HG02943 (cell line): Measurements from ENCODE around the gene VPS45.

ENCODE experiments used
- ATAC-seq: cut with Tn5 transposase; IDR thresholded peaks from one replicate; pipeline ENCODE4 v1.9.1; 2021; ENCODE audit warnings: mild to moderate bottlenecking, low read depth, moderate library complexity; ENCODE audit not compliant: unreplicated experiment

Gene VPS45

DNA sequence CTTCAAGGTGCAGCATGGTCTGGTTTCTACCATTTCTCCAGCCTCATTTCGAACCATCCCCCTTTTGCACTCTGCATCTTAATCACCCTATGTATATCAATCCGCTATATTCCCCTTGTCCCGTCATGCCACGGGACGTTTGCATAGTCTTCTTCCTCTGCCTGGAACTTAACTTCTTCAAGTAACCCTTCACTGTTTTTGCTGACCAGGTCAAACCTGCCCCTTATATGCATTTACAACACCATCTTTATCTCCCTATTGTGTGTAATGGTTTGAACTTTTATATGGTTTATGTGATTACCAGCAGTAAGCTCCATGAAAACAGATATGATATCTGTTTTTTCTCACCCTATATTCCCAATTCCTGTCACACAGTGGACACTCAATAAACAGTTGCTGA is 2.3 kb downstream of the VPS45 start:
- ATAC-seq = no peak

DNA sequence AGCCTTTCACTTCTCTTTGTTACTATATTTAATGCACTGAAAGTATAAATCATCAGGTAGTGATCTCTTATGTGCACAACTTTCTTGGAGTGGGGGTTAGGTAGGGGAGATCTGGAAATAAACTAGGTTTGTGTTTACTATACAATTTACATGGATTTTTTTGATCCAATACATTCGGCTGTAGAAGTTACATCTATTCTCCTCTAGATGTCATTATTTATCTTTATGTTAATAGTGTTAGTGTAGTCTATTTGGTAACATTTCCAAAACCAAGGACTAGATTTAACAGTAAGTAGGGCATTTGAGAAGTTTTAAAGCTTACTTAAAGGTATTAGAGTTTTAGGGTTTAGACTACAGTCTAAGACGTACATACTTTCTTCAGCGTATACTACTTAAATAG is 5.4 kb downstream of the VPS45 start:
- no peak for ATAC-seq

DNA sequence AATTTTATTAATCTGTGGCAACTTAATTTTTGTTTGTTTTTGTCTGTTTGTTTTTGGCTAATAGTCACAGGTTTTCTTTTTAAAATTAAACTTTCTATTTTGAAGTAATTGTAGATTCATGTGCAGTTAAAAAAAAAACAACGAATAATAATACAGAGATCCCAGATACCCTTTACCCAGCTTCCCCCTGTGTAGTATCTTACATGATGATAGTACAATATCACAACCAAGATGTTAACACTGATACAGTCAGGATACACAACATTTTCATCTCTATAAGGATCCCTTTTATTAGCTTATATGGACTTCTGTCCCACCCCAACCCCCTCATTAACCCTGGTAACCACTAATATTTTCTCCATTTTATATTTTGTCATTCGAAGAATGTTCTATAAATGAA is 5.9 kb downstream of the VPS45 start:
- no peak for ATAC-seq

DNA sequence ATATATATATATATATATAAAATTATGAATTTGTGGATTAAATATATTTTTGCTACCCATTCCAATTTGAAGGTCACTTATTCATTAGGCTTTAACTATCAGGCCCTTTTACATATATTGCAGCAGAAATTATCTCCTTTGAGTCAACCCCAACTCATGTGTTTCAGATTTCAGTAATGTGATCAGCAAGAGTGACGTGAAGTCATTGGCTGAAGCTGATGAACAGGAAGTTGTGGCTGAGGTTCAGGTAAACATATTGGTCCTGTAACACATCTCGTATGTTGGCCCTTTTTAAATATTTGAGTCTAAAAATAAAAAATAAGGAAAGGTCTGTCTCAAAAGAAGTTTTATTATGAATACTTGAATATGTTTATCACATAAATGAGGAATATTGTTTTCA is 8.5 kb downstream of the VPS45 start:
- no peak for ATAC-seq

DNA sequence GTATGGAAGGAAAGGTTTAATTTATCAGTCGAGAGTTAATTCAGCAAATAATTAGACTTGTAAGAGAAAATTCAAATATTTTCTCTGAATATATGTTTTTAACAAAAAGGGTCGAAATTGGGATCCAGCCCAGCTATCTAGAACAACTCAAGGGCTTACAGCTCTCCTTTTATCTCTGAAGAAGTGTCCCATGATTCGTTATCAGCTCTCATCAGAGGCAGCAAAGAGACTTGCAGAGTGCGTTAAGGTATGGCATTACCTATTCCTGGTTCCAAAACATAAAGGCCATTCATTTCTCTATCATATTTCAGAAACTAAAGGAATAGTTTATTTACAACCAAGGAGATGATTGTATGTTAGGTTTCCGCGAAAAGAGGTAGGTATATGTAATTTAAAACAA is 9.4 kb downstream of the VPS45 start:
- ATAC-seq = no peak

DNA sequence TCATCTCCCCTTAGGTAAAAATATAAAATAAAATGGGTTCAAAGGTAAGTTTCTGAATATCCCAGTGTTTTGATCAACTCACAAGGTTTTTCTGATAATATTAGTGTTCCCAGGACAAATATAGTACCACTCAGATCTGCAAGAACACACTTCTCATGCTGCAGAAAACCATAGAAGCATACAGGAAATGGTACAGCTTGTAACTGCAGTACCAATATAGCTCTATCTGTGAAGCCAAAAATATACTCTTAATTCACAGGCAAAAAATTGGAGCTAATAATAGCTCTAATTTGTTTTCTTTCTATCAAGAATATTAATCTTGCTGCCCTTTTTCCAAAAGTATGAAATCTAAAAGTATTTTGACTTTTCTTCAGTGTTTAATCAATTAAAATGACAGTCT is 13.2 kb downstream of the VPS45 start:
- ATAC-seq = no peak

DNA sequence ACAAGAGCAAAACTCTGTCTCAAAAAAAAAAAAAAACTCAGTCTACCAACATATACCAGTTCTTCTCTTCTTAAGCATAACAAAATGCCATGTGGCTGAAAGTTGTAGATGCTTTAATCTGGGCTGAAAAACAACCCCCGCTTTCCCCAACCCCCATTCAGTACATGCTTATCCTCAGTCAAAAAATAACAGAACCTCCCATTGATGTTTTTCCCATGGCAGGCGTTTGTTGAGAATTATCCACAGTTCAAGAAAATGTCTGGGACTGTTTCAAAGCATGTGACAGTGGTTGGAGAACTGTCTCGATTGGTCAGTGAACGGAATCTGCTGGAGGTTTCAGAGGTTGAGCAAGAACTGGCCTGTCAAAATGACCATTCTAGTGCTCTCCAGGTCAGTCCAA is 14.9 kb downstream of the VPS45 start:
- no peak for ATAC-seq

DNA sequence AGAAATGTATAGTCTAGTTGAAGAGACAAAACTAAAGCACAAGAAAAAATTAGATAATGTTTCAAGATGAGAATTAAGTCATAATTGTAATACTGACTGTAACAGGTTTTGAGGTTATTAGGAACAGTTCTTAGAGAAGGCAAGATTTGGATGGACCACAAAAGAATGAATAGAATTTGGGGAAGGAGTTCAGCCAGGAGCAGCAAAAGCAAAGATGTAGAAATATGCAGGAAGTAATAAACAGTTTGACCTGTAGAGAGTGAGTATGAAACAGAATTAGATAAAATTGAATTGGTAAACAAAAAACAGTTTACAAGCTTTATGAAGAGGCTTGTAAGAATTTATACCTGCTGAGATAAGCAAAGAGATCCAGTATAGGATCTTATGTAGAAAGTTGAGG is 16.3 kb downstream of the VPS45 start:
- ATAC-seq = no peak

DNA sequence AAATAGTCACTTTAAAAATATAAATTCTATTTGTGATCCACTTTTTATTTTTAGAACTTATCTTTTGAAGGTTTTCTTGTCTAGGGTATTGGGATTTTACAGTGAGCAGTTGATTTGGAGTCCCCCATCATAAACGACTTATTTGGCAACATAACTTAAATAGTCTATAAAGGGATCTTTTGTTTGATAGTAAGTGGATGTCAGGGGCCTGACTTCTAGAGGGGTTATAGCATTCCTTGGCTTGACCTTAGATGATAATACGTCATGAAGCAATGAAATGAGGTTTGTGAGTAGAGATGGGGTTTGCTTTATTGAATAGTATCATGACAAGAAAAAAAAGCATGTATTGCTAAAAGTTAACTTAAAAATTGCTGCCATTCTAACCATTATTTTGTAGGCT is 17.8 kb downstream of the VPS45 start:
- ATAC-seq = no peak

DNA sequence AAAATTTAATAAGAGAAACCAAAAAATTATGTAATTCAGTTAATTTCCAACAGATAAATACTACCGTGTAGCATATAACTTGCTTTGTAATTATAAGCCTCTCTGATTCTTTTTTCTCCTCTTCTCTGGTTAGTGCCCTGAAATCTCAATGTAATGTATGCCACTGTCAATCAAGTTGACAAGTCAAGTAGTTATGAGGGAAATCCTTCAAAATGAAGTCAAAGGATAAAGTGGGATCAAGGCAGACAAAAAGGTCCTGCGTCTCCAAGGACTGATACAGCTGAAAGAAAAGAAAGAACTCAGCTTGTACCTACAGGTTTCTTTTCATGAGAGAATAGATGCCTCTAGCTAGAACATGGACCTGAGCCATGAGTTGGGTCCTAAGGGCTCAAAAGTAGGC is 19.8 kb downstream of the VPS45 start:
- ATAC-seq = no peak

DNA sequence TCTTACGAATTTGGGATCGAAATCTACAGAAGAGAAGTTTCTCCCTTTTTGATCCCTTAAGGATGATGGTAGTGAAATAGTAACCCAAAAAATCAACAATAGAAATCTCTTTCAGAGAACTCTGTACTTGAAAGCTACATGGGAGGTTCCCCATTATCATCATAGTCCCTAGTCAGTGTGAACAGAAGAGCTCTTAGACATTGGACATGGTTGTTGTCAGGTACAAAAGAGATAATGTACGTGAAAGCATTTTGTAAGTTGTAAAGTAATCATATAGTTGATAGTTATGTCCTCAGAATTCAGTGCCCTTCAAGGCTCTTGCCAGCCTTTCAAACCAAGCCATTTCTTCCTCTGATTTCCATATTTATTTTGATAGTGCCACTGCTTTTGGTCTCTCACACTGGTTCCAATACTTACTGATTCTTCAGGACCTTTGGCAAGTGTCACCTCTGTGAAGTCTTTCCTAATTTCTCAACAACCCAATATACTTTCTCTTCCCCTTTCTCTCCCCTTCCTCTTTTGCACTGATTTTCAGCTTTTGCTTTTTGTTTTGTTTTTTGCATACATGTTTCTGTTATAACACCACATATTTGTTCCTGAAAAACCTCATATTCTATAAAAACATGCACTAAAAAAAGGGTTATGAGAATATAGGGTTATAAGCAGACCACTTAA is 22.4 kb downstream of the VPS45 start:
- no peak for ATAC-seq

DNA sequence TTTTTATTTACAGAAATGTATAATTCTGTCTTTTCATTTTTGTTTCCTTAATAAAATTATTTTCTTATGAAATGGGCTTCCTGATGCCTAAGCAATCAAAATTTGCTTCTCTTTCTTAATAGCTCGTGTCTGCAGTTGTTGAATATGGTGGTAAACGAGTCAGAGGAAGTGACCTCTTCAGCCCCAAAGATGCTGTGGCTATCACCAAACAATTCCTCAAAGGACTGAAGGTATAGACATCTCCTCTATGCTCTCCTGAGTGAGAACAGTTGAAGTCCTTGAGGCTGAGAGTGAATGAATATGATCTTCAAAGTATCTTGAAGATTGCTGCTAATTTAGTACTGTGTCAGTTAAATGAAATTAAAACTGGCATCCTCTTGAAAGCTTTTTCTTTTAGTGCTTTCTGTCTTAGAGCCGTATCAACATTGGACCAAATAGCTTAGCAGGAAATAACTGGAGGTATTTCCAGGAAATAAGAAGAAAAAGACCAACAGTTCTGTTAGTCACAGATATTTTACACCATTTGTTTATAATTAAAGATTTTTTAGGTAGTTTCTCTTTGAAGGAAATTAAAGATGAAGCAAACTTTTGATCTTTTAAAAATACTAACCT is 24.7 kb downstream of the VPS45 start:
- ATAC-seq = no peak

DNA sequence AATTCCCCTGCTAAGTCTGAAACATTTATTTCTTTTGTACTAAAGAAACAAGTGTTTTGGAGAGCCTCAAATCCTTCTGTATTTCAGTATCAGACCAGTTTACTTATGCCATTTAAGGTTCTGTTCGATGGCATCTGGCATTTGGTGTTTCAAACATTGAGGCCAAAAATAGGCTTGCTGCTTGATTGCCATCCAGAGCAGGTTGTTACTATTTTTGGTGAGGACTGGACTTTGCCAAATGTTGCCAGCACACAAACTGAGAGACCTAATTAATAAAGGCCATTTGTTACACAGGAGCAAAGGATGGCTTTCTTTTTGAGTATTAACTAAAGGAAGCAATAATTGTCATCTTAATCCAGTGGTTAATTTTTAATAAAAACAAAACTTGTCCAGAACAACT is 26.2 kb downstream of the VPS45 start:
- ATAC-seq = no peak

DNA sequence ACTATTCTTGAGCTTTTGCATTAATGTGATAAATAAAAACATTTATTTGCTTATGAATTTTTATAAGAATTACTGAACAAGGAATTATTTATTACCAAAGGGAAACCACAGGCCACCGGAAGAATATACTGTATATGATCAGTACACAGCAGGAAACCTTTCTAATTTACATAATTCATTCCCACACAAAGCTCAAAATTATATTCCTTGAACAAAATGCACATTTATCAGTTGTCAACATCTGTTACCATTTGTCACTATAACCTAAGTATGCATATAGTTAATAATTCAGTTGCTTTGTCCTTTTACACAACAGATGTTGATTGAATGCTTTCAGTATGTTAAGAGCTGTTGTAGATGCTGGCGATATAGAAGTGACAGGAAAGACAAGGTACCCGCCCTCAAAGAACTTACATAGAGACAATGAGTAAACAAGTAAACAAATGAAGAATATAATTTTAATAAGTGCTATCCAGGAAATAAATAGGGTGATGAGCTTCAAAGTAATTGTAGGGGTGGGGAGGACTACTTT is 27.2 kb downstream of the VPS45 start:
- ATAC-seq = no peak

DNA sequence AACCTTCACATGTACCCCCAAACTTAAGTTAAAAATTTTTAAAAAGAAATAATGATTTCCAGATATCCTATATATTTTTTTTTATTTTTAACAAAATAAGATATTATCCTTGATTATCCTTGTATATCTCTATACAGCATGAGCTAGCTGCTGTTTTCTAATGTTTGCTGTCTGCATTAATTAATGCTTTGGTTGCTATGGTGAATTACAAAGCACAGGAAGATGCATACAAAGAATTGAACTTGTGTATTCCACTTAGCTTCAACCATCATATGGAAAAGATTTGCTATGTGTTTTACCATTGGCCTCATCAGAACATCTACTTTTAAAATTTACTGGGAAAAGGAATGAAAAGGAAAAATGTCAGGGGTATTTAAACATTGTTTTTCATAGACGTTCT is 35.4 kb downstream of the VPS45 start:
- no peak for ATAC-seq

DNA sequence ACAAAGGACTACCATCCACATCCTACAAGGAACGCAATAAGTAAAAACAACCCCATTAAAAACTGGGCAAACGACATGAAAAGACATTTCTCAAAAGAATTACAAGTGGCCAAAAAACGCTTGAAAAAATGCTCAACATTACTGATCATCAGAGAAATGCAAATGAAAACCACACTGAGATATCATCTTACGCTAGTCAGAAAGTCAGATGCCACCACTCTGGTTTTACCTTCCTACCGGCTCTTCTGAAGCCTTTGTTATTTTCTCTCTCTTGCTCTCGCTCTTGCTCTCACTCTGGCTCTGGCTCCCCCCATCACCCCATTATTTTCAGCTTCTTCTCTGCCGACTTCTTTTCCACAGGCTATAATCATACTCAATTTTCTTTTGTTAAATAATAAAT is 38.8 kb downstream of the VPS45 start:
- ATAC-seq = no peak

DNA sequence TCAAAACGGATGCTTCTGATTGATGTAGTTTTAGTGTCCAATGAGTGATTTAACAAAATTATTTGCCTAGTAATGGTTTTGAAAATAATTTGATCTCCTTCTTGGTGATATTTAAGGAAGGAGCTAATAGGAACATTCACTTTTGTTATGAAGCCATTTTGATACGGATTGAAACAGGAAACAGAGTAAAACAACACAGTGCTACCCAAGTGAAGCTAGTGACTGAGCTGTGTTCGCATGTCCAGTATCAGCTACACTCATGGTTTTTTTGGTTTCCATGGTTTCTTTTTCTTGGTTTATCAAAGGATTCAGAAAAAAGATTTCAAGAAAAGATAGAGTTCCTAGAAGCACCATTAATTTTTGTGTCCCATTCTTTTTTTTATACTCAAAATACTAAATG is 42.0 kb downstream of the VPS45 start:
- no peak for ATAC-seq

DNA sequence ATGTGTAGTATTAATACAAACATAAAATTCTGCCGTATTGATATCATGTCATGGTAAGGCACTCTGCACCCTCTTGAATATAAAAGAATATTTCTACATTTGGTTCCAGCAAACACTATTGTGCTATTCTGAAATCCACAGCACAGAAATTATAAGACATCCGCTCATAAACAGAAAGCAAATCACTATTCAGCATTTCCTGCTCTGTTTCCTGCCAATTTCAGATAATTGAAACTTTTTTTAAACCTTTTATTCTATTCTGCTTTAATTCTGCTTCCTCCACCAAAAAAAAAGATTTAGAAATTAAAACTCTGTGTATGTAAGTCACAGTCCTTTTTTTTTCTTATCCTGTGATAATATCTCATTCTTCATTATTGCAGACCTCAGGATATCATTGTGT is 42.5 kb downstream of the VPS45 start:
- no peak for ATAC-seq

DNA sequence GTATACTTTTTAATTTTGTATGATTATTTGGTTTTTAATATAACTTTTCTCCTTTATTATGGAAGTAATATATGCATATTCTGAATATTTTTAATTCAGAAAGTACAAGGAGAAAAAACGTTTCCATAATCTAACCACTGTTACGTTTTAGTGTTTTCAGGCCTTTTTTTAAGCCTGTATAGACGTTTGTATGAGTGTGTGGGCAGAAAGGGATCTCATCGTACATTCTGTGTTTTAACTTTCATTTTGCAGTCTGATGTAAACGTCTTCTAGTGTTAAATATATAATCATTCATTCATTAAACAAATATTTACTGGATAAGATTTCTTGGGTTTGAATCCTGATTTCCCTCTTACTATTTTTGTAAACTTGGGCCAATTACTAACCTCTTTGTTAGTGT is 44.1 kb downstream of the VPS45 start:
- ATAC-seq = no peak

DNA sequence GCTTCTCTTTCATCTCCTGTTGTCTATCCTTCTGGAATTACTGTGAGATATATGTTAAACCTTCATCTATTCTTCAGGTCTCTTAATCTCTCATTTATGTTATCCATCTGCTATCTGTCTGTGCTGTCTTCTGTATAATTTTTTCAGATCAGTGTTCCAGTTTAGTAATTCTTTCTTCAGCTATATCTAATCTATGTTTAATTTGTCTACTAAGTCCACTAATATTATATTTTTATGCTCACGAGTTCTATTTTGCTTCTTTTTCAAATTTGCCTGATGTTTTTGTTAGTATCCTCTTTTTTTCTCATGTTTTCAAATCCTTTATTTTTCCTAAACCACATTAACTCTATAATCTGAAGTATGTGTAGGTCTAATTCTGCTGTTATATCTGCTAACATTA is 47.5 kb downstream of the VPS45 start:
- ATAC-seq = no peak

DNA sequence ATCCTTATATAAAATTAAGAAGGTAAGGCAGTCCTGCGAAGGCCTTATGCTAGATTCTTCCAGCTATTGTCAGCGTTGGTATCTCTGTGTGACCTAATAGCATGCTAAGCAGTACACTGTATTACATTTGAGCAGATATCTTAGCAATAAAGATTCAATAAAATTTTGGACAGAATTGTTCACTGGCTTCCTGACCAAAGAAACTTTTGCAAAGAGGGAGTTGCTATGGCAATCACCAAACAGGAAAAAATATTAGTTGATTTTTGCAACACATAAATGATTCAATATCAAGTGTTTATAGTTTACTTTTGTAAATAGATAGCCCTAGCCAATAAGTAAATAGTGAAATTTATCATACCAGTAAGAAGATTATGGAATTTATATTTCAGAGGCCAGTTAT is 51.1 kb downstream of the VPS45 start:
- no peak for ATAC-seq

DNA sequence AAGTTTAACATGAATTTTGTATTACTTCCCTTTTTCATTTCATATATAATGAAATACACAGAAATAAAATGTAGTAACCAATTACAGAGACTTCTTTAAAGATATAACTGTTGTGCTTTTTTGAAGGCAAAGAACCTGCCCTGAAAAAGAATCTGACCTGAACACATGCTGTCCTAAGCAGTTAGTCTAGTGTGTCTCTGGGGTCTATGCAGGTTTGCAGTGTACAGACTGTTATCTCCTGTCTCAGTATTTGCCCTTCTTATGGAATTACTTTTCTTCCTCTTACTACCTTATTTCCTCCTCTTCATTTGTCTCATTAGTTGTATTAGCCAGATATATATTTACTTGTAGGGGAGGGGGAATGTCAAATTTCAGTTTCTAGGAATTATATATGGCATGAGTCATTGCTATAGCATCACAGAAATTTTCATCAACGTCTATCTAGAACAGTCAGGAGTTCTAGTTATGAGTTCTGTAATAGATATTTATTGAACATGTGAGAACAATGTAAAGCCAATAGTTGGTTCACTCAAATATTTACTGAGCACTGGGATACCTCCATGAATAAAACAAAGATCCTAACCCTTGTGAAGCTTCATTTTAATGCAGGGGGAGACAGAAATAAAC is 53.8 kb downstream of the VPS45 start:
- no peak for ATAC-seq
